Measurements from ENCODE around the gene BMPR1A.
"Not testable (repeated sequence)": the region's sequence is repeated elsewhere in the genome, so short reads cannot be mapped to it uniquely, and the experiment has no call there.

BMPR1A gene

DNA sequence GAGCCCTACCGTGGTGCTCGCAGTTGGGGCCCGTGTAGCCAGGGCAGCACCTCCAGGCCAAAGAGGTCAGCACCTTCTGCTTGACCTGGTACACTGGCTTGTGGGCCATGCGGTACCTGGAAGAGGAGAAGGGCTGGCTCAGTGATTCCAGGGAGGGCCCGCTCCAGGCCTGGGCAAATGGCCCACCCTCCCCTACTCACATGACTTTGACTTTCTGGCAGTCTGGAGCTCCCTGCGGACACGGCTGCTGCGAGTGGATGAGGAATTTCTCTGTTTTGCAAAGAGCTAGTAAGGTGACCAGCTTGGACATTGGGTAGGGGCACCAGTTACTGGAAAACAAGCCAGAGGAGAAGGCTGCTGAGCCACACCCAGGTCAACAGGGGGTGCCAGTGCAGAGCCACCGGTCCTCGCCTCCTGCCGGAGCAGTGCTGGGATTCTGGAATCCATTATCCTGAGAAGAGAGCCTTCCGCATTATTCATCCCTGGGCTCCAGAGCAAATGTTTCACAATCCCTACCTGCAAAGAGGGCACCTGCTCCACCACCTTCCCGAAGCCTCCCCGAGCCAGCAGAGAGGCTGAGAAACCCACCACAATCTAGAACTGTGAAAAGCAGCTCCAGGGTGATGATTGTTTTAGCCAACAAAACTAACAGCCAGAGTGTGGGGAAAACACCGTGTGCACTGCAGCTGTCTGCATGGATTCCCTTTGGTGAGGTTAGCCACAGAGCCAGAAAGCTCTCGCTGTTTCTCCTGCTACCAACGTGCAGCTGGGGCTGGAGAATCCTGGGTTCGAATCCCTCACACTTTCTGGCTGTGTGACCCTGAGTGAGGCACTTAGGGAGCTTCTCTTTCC lies 189.2 kb downstream of the BMPR1A start:
- Histone ChIP-seq H3K36me3 (ENCODE audit: low read depth) (no peaks in the 10 kb centered on the region), H3K9me3 (ENCODE audit: severe bottlenecking) (no peaks in the 10 kb centered on the region), H3K27ac (ENCODE audit: poor library complexity, severe bottlenecking) (no peak overlapping the region), H3K4me1 (ENCODE audit: insufficient read depth, poor library complexity, severe bottlenecking) (no peaks in the 10 kb centered on the region), H3K4me3 (ENCODE audit: severe bottlenecking) (no peak overlapping the region), H3K27me3 (ENCODE audit: insufficient read depth, poor library complexity, severe bottlenecking) (no peaks in the 10 kb centered on the region)
- DNase-seq (ENCODE audit: low spot score) = peak; percentile 49
- TF ChIP-seq, protein P1, sequence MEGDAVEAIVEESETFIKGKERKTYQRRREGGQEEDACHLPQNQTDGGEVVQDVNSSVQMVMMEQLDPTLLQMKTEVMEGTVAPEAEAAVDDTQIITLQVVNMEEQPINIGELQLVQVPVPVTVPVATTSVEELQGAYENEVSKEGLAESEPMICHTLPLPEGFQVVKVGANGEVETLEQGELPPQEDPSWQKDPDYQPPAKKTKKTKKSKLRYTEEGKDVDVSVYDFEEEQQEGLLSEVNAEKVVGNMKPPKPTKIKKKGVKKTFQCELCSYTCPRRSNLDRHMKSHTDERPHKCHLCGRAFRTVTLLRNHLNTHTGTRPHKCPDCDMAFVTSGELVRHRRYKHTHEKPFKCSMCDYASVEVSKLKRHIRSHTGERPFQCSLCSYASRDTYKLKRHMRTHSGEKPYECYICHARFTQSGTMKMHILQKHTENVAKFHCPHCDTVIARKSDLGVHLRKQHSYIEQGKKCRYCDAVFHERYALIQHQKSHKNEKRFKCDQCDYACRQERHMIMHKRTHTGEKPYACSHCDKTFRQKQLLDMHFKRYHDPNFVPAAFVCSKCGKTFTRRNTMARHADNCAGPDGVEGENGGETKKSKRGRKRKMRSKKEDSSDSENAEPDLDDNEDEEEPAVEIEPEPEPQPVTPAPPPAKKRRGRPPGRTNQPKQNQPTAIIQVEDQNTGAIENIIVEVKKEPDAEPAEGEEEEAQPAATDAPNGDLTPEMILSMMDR (IDR thresholded peaks at IDR 0.05; ENCODE audit: poor library complexity, severe bottlenecking) = peak; percentile 24
- ATAC-seq (ENCODE audit: low read depth) = peak; percentile 59

DNA sequence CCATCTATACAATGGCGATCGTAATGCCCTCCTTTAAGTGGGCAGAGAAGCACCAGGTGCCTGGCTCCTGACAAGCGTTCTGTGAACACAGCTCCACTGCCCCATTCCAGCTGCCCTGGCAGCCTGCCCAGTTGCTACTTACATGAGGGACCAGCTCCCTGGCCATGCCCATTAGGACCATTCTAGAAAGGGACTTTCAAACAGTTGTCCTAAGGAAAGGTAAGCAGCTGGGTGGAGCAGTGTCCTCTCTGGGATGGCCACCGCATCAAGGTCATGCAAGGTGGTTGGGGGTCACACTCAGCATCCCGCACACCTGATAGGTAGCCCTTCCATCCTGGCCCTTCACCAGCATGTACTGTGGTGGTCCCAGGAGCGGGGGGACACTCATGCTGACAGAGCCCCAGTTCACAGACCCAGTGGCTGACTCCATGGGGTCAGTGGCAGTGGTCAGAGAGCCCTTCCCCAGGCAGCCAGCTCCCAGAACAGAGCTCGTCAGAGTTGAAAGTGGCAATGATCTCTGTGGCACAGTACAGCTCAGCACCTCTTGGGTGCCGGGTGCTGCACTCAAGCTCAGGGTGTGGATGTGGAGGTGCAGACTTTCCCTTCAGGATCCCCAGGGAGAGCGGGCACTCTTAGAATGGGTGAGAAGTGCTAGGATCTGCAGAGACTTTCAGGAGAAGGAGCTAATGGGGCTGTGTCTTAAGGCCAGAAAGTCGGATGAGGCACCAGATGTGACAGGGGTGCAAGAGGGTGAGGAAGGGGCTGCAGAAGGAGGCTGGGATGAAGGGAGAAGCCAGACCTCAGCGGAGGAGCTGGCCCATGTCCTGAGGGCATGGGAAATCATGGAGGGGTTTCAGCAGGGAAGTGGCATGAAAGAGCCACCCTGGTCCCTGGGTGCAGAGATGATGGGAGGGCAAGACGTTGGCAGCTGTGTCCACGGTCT lies 190.1 kb downstream of the BMPR1A start:
- no peaks in the 10 kb centered on the region for H3K36me3 ChIP-seq (ENCODE audit: low read depth)
- no peaks in the 10 kb centered on the region for H3K9me3 ChIP-seq (ENCODE audit: severe bottlenecking)
- H3K27me3 ChIP-seq (ENCODE audit: insufficient read depth, poor library complexity, severe bottlenecking) = no peaks in the 10 kb centered on the region
- no peak for ATAC-seq (ENCODE audit: low read depth)
- H3K27ac ChIP-seq (ENCODE audit: poor library complexity, severe bottlenecking) = no peak overlapping the region
- H3K4me3 ChIP-seq (ENCODE audit: severe bottlenecking) = no peak overlapping the region
- TF ChIP-seq, protein P1 (IDR thresholded peaks at IDR 0.05; ENCODE audit: poor library complexity, severe bottlenecking) = no peak
- DNase-seq (ENCODE audit: low spot score) = peak; percentile 40
- H3K4me1 ChIP-seq (ENCODE audit: insufficient read depth, poor library complexity, severe bottlenecking) = no peaks in the 10 kb centered on the region

GRCh38 chr10:86947806-86948205 lies 191.4 kb downstream of the BMPR1A start:
- H3K27me3 ChIP-seq (ENCODE audit: insufficient read depth, poor library complexity, severe bottlenecking); DNase-seq (ENCODE audit: low spot score); H3K4me3 ChIP-seq (ENCODE audit: severe bottlenecking); H3K27ac ChIP-seq (ENCODE audit: poor library complexity, severe bottlenecking); ATAC-seq (ENCODE audit: low read depth); H3K4me1 ChIP-seq (ENCODE audit: insufficient read depth, poor library complexity, severe bottlenecking); H3K36me3 ChIP-seq (ENCODE audit: low read depth); H3K9me3 ChIP-seq (ENCODE audit: severe bottlenecking): not testable (repeated sequence)

DNA sequence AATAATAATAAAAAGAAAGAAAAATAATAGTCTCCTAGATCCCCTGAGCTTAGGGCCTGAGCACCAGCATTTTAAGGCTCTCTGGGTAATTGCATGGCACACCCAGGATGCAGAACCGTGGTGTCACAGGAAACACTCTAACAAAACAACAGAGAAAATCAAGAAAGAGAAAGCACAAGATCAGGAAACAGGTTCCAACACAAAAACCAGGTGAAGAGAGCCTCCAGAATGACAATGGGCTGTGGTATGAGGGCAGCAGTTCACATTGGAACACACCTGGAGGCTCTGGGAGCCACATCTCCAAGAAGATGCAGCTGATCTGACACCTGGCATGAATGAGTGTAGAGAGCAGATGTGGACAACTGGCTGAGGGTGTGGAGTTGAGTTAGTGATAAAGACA lies 193.9 kb downstream of the BMPR1A start:
- Histone ChIP-seq H3K27me3 (ENCODE audit: insufficient read depth, poor library complexity, severe bottlenecking) (no peaks in the 10 kb centered on the region), H3K36me3 (ENCODE audit: low read depth) (no peaks in the 10 kb centered on the region), H3K27ac (ENCODE audit: poor library complexity, severe bottlenecking) (no peak overlapping the region), H3K4me3 (ENCODE audit: severe bottlenecking) (no peak overlapping the region), H3K9me3 (ENCODE audit: severe bottlenecking) (no peaks in the 10 kb centered on the region), H3K4me1 (ENCODE audit: insufficient read depth, poor library complexity, severe bottlenecking) (no peaks in the 10 kb centered on the region)
- no peak for DNase-seq (ENCODE audit: low spot score)
- TF ChIP-seq, protein P1 (IDR thresholded peaks at IDR 0.05; ENCODE audit: poor library complexity, severe bottlenecking) = no peak
- no peak for ATAC-seq (ENCODE audit: low read depth)

- Histone ChIP-seq H3K4me3 (ENCODE audit: severe bottlenecking) (no peak overlapping the region), H3K27ac (ENCODE audit: poor library complexity, severe bottlenecking) (no peak overlapping the region), H3K36me3 (ENCODE audit: low read depth) (no peaks in the 10 kb centered on the region), H3K4me1 (ENCODE audit: insufficient read depth, poor library complexity, severe bottlenecking) (no peaks in the 10 kb centered on the region), H3K27me3 (ENCODE audit: insufficient read depth, poor library complexity, severe bottlenecking) (no peaks in the 10 kb centered on the region), H3K9me3 (ENCODE audit: severe bottlenecking) (no peaks in the 10 kb centered on the region)
- DNase-seq (ENCODE audit: low spot score) = no peak
- TF ChIP-seq, protein P1 (IDR thresholded peaks at IDR 0.05; ENCODE audit: poor library complexity, severe bottlenecking) = no peak
- ATAC-seq (ENCODE audit: low read depth) = no peak
These were observed 194.9 kb downstream of the BMPR1A start for GRCh38 chr10:86951184-86951761.

All from RWPE2 (cell line).